HepG2 (cell line): ENCODE data around the gene CCN2. TPM values are rescaled to one million over a fixed set of nuclear protein-coding genes. Genes with fewer than 3 reads are reported as not detected.

Experiments used
- CCAR2 ChIP-seq: fragments of 200-400 bp; formaldehyde crosslinking; optimal IDR thresholded peaks from 2 replicates; pipeline ENCODE3; 2018; ENCODE audit warnings: low read depth, mild to moderate bottlenecking, low read length, moderate library complexity
- CSRNP2 ChIP-seq: sonication (generic); formaldehyde crosslinking; conservative IDR thresholded peaks from 2 replicates; pipeline ENCODE4 v1.8.0; 2022; ENCODE audit warnings: low read depth, missing genetic modification reagents
- GATAD1 ChIP-seq: IDR thresholded peaks from 2 replicates; pipeline ENCODE4 v1.6.1; 2016; ENCODE audit warnings: missing genetic modification reagents, missing compliant biosample characterization
- GPN1 ChIP-seq: sonication (generic); formaldehyde crosslinking; IDR thresholded peaks from 2 replicates; pipeline ENCODE4 v1.5.1; 2020; ENCODE audit warnings: missing genetic modification reagents, borderline replicate concordance
- MED13 ChIP-seq: sonication (generic); formaldehyde crosslinking; IDR thresholded peaks from 2 replicates; pipeline ENCODE4 v1.5.0; 2020; ENCODE audit warnings: missing genetic modification reagents
- MIER3 ChIP-seq: IDR thresholded peaks from 2 replicates; pipeline ENCODE4 v1.6.1; 2016; ENCODE audit warnings: missing compliant biosample characterization, borderline replicate concordance
- MXD4 ChIP-seq: IDR thresholded peaks from 2 replicates; pipeline ENCODE4 v1.6.1; 2016; ENCODE audit warnings: mild to moderate bottlenecking, missing biosample characterization, missing genetic modification reagents
- PAX8 ChIP-seq: sonication (generic); formaldehyde crosslinking; IDR thresholded peaks from 2 replicates; pipeline ENCODE4 v1.8.0; 2022; ENCODE audit warnings: mild to moderate bottlenecking, missing genetic modification reagents, borderline replicate concordance
- TAF1 ChIP-seq: sonication (generic); formaldehyde crosslinking; IDR thresholded peaks from 2 replicates; pipeline ENCODE4 v1.4.0; 2020; ENCODE audit warnings: missing genetic modification reagents
- THAP9 ChIP-seq: sonication (generic); formaldehyde crosslinking; IDR thresholded peaks from 2 replicates; pipeline ENCODE4; 2020; ENCODE audit warnings: missing genetic modification reagents, mild to moderate bottlenecking, borderline replicate concordance
- YY1 ChIP-seq: IDR thresholded peaks from 2 replicates; pipeline ENCODE4 v1.6.1; 2011; ENCODE audit warnings: low read length, low read depth, moderate library complexity, mild to moderate bottlenecking; ENCODE audit not compliant: insufficient read depth, insufficient replicate concordance
- ZBTB3 ChIP-seq: sonication (generic); formaldehyde crosslinking; IDR thresholded peaks from 2 replicates; pipeline ENCODE4 v1.4.0; 2020; ENCODE audit warnings: low read depth, mild to moderate bottlenecking, moderate library complexity, missing genetic modification reagents, borderline replicate concordance
- ZMYM2 ChIP-seq: sonication (generic); formaldehyde crosslinking; IDR thresholded peaks from 2 replicates; pipeline ENCODE4 v1.8.0; 2022; ENCODE audit warnings: mild to moderate bottlenecking, missing genetic modification reagents
- ZNF263 ChIP-seq: sonication (generic); formaldehyde crosslinking; IDR thresholded peaks from 2 replicates; pipeline ENCODE4 v1.4.0; 2020; ENCODE audit warnings: missing genetic modification reagents
- ZNF430 ChIP-seq: sonication (generic); formaldehyde crosslinking; IDR thresholded peaks from 2 replicates; pipeline ENCODE4 v1.9.0; 2021; ENCODE audit warnings: mild to moderate bottlenecking, missing genetic modification reagents
- ZNF749 ChIP-seq: sonication (generic); formaldehyde crosslinking; IDR thresholded peaks from 2 replicates; pipeline ENCODE4 v1.8.0; 2022; ENCODE audit warnings: mild to moderate bottlenecking, missing genetic modification reagents, moderate library complexity, borderline replicate concordance
- ZSCAN9 ChIP-seq: IDR thresholded peaks from 2 replicates; pipeline ENCODE4 v1.6.1; 2016; ENCODE audit warnings: borderline replicate concordance
- polyA plus RNA-seq, 8 experiments: library from polyadenylated mRNA; depleted of rRNA in 3 of 8; stranded (reverse) in 7 of 8; unstranded in 1 of 8; fragments of >200 nt; fragmentation: Illumina TruSeq in 4 of 8; extraction: Trizol in 4 of 8; gene quantifications; 2 replicates each; pipeline versions ENCODE4 v1.2.1 to v1.2.3, GENCODE V29; 2011 to 2016; ENCODE audit warnings: low read depth in 4 of 8, missing spikeins in 1 of 8, mixed read lengths in 1 of 8; ENCODE audit not compliant: insufficient read depth in 1 of 8
- total RNA-seq, 5 experiments: library from RNA; depleted of rRNA; stranded (reverse); fragments of >200 nt; fragmentation: Illumina TruSeq; extraction: Trizol; gene quantifications; 2 replicates each; pipeline ENCODE4 v1.2.3, GENCODE V29; 2016; ENCODE audit warnings: low read depth in 1 of 5
- TF ChIP-seq, protein P1 (sequence below): sonication (generic); formaldehyde crosslinking; IDR thresholded peaks from 2 replicates; pipeline ENCODE4 v1.8.1; 2023; ENCODE audit warnings: missing genetic modification reagents, mild to moderate bottlenecking, borderline replicate concordance
- TF ChIP-seq, protein P2 (sequence below): sonication (generic); formaldehyde crosslinking; IDR thresholded peaks from 2 replicates; pipeline ENCODE4 v1.4.0; 2020; ENCODE audit warnings: missing genetic modification reagents
- TF ChIP-seq, protein P3 (sequence below): sonication (generic); formaldehyde crosslinking; IDR thresholded peaks from 2 replicates; pipeline ENCODE4 v1.8.1; 2023; ENCODE audit warnings: missing genetic modification reagents, inconsistent platforms, borderline replicate concordance

The CCN2 gene
- total and polyA plus RNA-seq, 2 of the 13 experiments (the other 11 are each of a cell fraction or from before 2014, with no cell fraction given) = 34.7 to 316 TPM

GRCh38 chr6:131949909-131950766 lies 1.0 kb downstream of the CCN2 start (continued):
- TF ChIP-seq CSRNP2 (CRISPR knock-in tag) (0 out of 2 replicates have a peak, but pooled peaks have one; percentile 35), MED13 (CRISPR knock-in tag) (no peak; the same call in 1 of the 2 replicates), GPN1 (0 out of 2 replicates have a peak, but pooled peaks have one; percentile 46), MXD4 (CRISPR knock-in tag) (no peak), ZMYM2 (CRISPR knock-in tag) (0 out of 2 replicates have a peak, but pooled peaks have one; percentile 36), CCAR2 (no peak), ZNF749 (no peak; the same call in 1 of the 2 replicates), ZNF263 (CRISPR knock-in tag) (peak; percentile 87), MIER3 (CRISPR knock-in tag) (no peak; the same call in 1 of the 2 replicates), PAX8 (CRISPR knock-in tag) (peak; percentile 40; the same call in 1 of the 2 replicates), ZSCAN9 (CRISPR knock-in tag) (no peak), THAP9 (peak; percentile 94), ZNF430 (CRISPR knock-in tag) (no peak; the same call in 1 of the 2 replicates), YY1 (peak; percentile 42), ZBTB3 (CRISPR knock-in tag) (peak; percentile 12; the same call in 1 of the 2 replicates), GATAD1 (CRISPR knock-in tag) (peak; percentile 65), TAF1 (CRISPR knock-in tag) (peak; percentile 53)
- TF ChIP-seq, protein P1, sequence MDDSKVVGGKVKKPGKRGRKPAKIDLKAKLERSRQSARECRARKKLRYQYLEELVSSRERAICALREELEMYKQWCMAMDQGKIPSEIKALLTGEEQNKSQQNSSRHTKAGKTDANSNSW (CRISPR knock-in tag) = no peak
- TF ChIP-seq, protein P2, sequence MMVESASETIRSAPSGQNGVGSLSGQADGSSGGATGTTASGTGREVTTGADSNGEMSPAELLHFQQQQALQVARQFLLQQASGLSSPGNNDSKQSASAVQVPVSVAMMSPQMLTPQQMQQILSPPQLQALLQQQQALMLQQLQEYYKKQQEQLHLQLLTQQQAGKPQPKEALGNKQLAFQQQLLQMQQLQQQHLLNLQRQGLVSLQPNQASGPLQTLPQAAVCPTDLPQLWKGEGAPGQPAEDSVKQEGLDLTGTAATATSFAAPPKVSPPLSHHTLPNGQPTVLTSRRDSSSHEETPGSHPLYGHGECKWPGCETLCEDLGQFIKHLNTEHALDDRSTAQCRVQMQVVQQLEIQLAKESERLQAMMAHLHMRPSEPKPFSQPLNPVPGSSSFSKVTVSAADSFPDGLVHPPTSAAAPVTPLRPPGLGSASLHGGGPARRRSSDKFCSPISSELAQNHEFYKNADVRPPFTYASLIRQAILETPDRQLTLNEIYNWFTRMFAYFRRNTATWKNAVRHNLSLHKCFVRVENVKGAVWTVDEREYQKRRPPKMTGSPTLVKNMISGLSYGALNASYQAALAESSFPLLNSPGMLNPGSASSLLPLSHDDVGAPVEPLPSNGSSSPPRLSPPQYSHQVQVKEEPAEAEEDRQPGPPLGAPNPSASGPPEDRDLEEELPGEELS (CRISPR knock-in tag) = peak; percentile 37; the same call in 1 of the 2 replicates
- TF ChIP-seq, protein P3, sequence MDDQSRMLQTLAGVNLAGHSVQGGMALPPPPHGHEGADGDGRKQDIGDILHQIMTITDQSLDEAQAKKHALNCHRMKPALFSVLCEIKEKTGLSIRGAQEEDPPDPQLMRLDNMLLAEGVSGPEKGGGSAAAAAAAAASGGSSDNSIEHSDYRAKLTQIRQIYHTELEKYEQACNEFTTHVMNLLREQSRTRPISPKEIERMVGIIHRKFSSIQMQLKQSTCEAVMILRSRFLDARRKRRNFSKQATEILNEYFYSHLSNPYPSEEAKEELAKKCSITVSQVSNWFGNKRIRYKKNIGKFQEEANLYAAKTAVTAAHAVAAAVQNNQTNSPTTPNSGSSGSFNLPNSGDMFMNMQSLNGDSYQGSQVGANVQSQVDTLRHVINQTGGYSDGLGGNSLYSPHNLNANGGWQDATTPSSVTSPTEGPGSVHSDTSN (CRISPR knock-in tag) = 0 out of 2 replicates have a peak, but pooled peaks have one; percentile 69
